HFFc6 (cell line): Measurements from ENCODE around the gene UXS1. TPM values are rescaled to one million over a fixed set of nuclear protein-coding genes. Genes with fewer than 3 reads are reported as not detected.

Experiments
- DNase-seq: peaks from one replicate; pipeline ENCODE4 v3.0.0-alpha.2; 2018
- H3K27ac Mint-ChIP-seq: 2 replicates; pipeline ENCODE4 v1.8.0; 2020; ENCODE audit warnings: mild to moderate bottlenecking, mixed read lengths
- H3K27me3 Mint-ChIP-seq: 2 replicates; pipeline ENCODE4 v1.8.0; 2021; ENCODE audit warnings: mild to moderate bottlenecking, moderate library complexity, mixed read lengths; ENCODE audit not compliant: insufficient read depth
- H3K36me3 Mint-ChIP-seq: 2 replicates; pipeline ENCODE4 v1.8.0; 2021; ENCODE audit warnings: low read depth, mixed read lengths
- H3K4me1 Mint-ChIP-seq: 2 replicates; pipeline ENCODE4 v1.8.0; 2020; ENCODE audit warnings: low read depth, mixed read lengths
- H3K4me3 Mint-ChIP-seq: 2 replicates; pipeline ENCODE4 v1.8.0; 2020; ENCODE audit warnings: mild to moderate bottlenecking, moderate library complexity, mixed read lengths
- H3K9me3 Mint-ChIP-seq: 2 replicates; pipeline ENCODE4 v1.8.0; 2020; ENCODE audit warnings: mild to moderate bottlenecking, mixed read lengths
- CTCF ChIP-seq: fragments of 200-600 bp; sonication (generic); IDR thresholded peaks from 2 replicates; pipeline ENCODE4 v1.5.0; 2021; ENCODE audit warnings: antibody characterized with exemption, mild to moderate bottlenecking
- total RNA-seq, 6 experiments: library from RNA; stranded (reverse); fragmentation: NEBNext Ultra II Directional; extraction: Animal tissue kit (Norgen Biotek cat#: 25700); gene quantifications; 2 replicates in 1 of 6; 3 replicates in 5 of 6; pipeline ENCODE4 v1.2.3, GENCODE V29; 2021

Gene UXS1
- total RNA-seq, 6 experiments from 2014 or later: 40.0 to 51.9 (median 44.5) TPM

GRCh38 chr2:106127776-106128268 lies 66.3 kb downstream of the UXS1 start:
- Mint-ChIP-seq H3K27ac (no peak overlapping the region), H3K4me3 (no peak overlapping the region), H3K4me1 (peaks cover 16% of the 10 kb centered on the region), H3K27me3 (no peaks in the 10 kb centered on the region; the same call in 1 of the 2 replicates), H3K36me3 (peaks cover 9% of the 10 kb centered on the region), H3K9me3 (no peaks in the 10 kb centered on the region)
- no peak for DNase-seq
- no peak for TF ChIP-seq CTCF

- peaks cover 9% of the 10 kb centered on the region for H3K36me3 Mint-ChIP-seq
- no peaks in the 10 kb centered on the region; the same call in 1 of the 2 replicates for H3K27me3 Mint-ChIP-seq
- no peak overlapping the region for H3K27ac Mint-ChIP-seq
- no peak for TF ChIP-seq CTCF
- peaks cover 16% of the 10 kb centered on the region for H3K4me1 Mint-ChIP-seq
- no peak for DNase-seq
- no peak overlapping the region for H3K4me3 Mint-ChIP-seq
- H3K9me3 Mint-ChIP-seq: no peaks in the 10 kb centered on the region
Measured at GRCh38 chr2:106127282-106127771, 66.8 kb downstream of the UXS1 start.

- TF ChIP-seq CTCF: no peak
- H3K27ac Mint-ChIP-seq: no peak overlapping the region
- H3K4me3 Mint-ChIP-seq: no peak overlapping the region
- peaks cover 9% of the 10 kb centered on the region for H3K36me3 Mint-ChIP-seq
- H3K27me3 Mint-ChIP-seq: no peaks in the 10 kb centered on the region; the same call in none of the 2 replicates
- DNase-seq: no peak
- H3K9me3 Mint-ChIP-seq: no peaks in the 10 kb centered on the region
- peaks cover 16% of the 10 kb centered on the region for H3K4me1 Mint-ChIP-seq
Measured at GRCh38 chr2:106126705-106127281, 67.3 kb downstream of the UXS1 start.

GRCh38 chr2:106126295-106126694 lies 67.8 kb downstream of the UXS1 start:
- peaks cover 16% of the 10 kb centered on the region for H3K4me1 Mint-ChIP-seq
- no peak for TF ChIP-seq CTCF
- peaks cover 9% of the 10 kb centered on the region for H3K36me3 Mint-ChIP-seq
- no peak overlapping the region for H3K27ac Mint-ChIP-seq
- no peak for DNase-seq
- H3K4me3 Mint-ChIP-seq: no peak overlapping the region
- no peaks in the 10 kb centered on the region for H3K9me3 Mint-ChIP-seq
- H3K27me3 Mint-ChIP-seq: no peaks in the 10 kb centered on the region; the same call in none of the 2 replicates

- Mint-ChIP-seq H3K9me3 (no peaks in the 10 kb centered on the region), H3K4me3 (no peak overlapping the region), H3K36me3 (peaks cover 9% of the 10 kb centered on the region), H3K4me1 (peaks cover 16% of the 10 kb centered on the region), H3K27ac (no peak overlapping the region), H3K27me3 (no peaks in the 10 kb centered on the region; the same call in none of the 2 replicates)
- no peak for DNase-seq
- TF ChIP-seq CTCF: no peak
Measured at GRCh38 chr2:106124905-106125549, 69.1 kb downstream of the UXS1 start.
